GM23248 (cell line): Measurements from ENCODE around the gene DIP2C. TPM values are rescaled to one million over a fixed set of nuclear protein-coding genes. Genes with fewer than 3 reads are reported as not detected.

Experiments
- DNase-seq: peaks from one replicate; pipeline ENCODE4 v3.0.0-alpha.2; 2015
- H2AFZ ChIP-seq: fragments of 200-600 bp; sonication (generic); 2 replicates; pipeline ENCODE4 v1.6.1; 2016; ENCODE audit warnings: antibody characterized with exemption
- H3F3A ChIP-seq: fragments of 200-600 bp; sonication (generic); 2 replicates; pipeline ENCODE4 v1.6.1; 2016; ENCODE audit warnings: mild to moderate bottlenecking, antibody characterized with exemption, mixed run types; ENCODE audit not compliant: insufficient read depth
- H3K27ac ChIP-seq: fragments of 200-600 bp; sonication (generic); 2 replicates; pipeline ENCODE4 v1.5.1; 2016; ENCODE audit warnings: mild to moderate bottlenecking
- H3K27me3 ChIP-seq: fragments of 200-600 bp; sonication (generic); replicated peaks from 2 replicates; pipeline ENCODE4 v1.6.1; 2016; ENCODE audit warnings: mild to moderate bottlenecking; ENCODE audit not compliant: insufficient read depth
- H3K36me3 ChIP-seq: fragments of 200-600 bp; sonication (generic); 2 replicates; pipeline ENCODE4 v1.6.1; 2016; ENCODE audit warnings: low read depth, mild to moderate bottlenecking
- H3K4me1 ChIP-seq: fragments of 200-600 bp; sonication (generic); 2 replicates; pipeline ENCODE4 v1.6.1; 2016; ENCODE audit warnings: mild to moderate bottlenecking; ENCODE audit not compliant: insufficient read depth
- H3K4me2 ChIP-seq: fragments of 200-600 bp; sonication (generic); one replicate; pipeline ENCODE4 v1.6.1; 2016; ENCODE audit warnings: mild to moderate bottlenecking; ENCODE audit not compliant: unreplicated experiment
- H3K4me3 ChIP-seq: fragments of 200-600 bp; sonication (generic); 2 replicates; pipeline ENCODE4 v1.5.1; 2016; ENCODE audit warnings: mild to moderate bottlenecking
- H3K79me2 ChIP-seq: fragments of 200-600 bp; sonication (generic); 2 replicates; pipeline ENCODE4 v1.6.1; 2016; ENCODE audit warnings: mild to moderate bottlenecking; ENCODE audit not compliant: insufficient read depth
- H3K9ac ChIP-seq: fragments of 200-600 bp; sonication (generic); 2 replicates; pipeline ENCODE4 v1.6.1; 2016; ENCODE audit warnings: mild to moderate bottlenecking
- H3K9me2 ChIP-seq: fragments of 200-600 bp; sonication (generic); 2 replicates; pipeline ENCODE4 v1.6.1; 2016; ENCODE audit warnings: mixed run types, mild to moderate bottlenecking, moderate library complexity; ENCODE audit not compliant: insufficient read depth
- H3K9me3 ChIP-seq: fragments of 200-600 bp; sonication (generic); one replicate; pipeline ENCODE4 v1.6.1; 2017; ENCODE audit warnings: low read depth
- H4K20me1 ChIP-seq: fragments of 200-600 bp; sonication (generic); 2 replicates; pipeline ENCODE4 v1.6.0; 2016; ENCODE audit not compliant: insufficient read depth
- EZH2 ChIP-seq: fragments of 200-600 bp; sonication (generic); IDR thresholded peaks from 2 replicates; pipeline ENCODE4 v1.6.1; 2018; ENCODE audit warnings: antibody characterized with exemption, mild to moderate bottlenecking; ENCODE audit not compliant: insufficient read depth, poor library complexity, severe bottlenecking
- EZH2phosphoT487 ChIP-seq: fragments of 200-600 bp; sonication (generic); IDR thresholded peaks from 2 replicates; pipeline ENCODE4 v1.6.1; 2018; ENCODE audit warnings: antibody characterized with exemption, moderate library complexity, mild to moderate bottlenecking, low read depth; ENCODE audit not compliant: insufficient read depth
- WGBS, 2 experiments: methylation state at CpG; one replicate each; pipeline ENCODE4 v1.1.6; 2015 to 2017; ENCODE audit warnings: low lambda C conversion rate in 2 of 2, low coverage in 1 of 2; ENCODE audit errors: missing lambda C conversion rate in 2 of 2; 5-methylcytosine and 5-hydroxymethylcytosine counted together
- in situ Hi-C: fragments of 300-500 bp; cut with MboI; formaldehyde crosslinking; loops from 2 replicates; pipeline ENCODE4 v1.15.0; 2020
- polyA plus RNA-seq: library from polyadenylated mRNA; unstranded; fragments of >200 nt; fragmentation: Nextera tagmentation; extraction: Ambion mirVana; gene quantifications from 2 replicates; pipeline ENCODE4 v1.2.1, GENCODE V29; 2016
- total RNA-seq: library from RNA; depleted of rRNA; stranded (reverse); fragments of >200 nt; shearing (Covaris generic); gene quantifications from 2 replicates; pipeline ENCODE4 v1.2.3, GENCODE V29; 2014

The DIP2C gene
- total and polyA plus RNA-seq, 2 experiments from 2014 or later: 12.0 to 13.1 TPM

- WGBS, 2 experiments: 94 to 98% methylated on average over 7 of the region's 7 CpGs
- Histone ChIP-seq H4K20me1 (no peaks in the 10 kb centered on the region), H3K79me2 (peaks cover 97% of the 10 kb centered on the region)
These were observed 96.5 kb downstream of the DIP2C start for GRCh38 chr10:593016-593415.

DNA sequence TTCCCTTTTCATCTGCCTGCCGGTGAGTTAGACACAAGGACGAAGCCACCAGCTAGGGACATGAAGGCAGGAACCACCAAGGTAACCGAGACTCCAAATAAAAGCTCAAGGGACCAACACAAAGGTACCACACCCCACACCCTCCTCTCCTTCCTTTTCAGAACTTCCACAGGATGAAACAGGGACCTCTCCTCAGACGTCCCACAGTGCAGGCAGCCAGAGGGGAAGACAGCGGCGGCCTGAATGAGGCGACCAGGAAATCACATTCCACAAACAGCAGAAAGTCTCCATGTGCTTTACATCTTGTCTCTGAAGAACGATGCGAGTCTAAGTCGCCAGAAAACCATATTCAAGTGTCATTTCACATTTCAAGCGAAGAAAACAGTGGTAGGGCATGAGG, 97.8 kb downstream of the DIP2C start:
- no peaks in the 10 kb centered on the region for H3K4me1 ChIP-seq
- H3K9ac ChIP-seq: no peak overlapping the region
- H3K27ac ChIP-seq: no peak overlapping the region
- H3K79me2 ChIP-seq: peaks cover 92% of the 10 kb centered on the region
- DNase-seq: no peak
- no peaks in the 10 kb centered on the region for H3K9me2 ChIP-seq
- in situ Hi-C loops: no loop called here
- WGBS, 2 experiments: 83 to 86% methylated on average over 11 of the region's 11 CpGs
- H3K4me2 ChIP-seq: no peak overlapping the region
- H3K9me3 ChIP-seq: no peaks in the 10 kb centered on the region
- TF ChIP-seq EZH2phosphoT487 (no peak), EZH2 (no peak)
- H2AFZ ChIP-seq: no peak overlapping the region
- H3F3A ChIP-seq: no peaks in the 10 kb centered on the region
- H3K36me3 ChIP-seq: no peaks in the 10 kb centered on the region
- no peaks in the 10 kb centered on the region for H4K20me1 ChIP-seq
- no peaks in the 10 kb centered on the region for H3K27me3 ChIP-seq
- no peak overlapping the region for H3K4me3 ChIP-seq

More at GRCh38 chr10:593016-593415, 96.5 kb downstream of the DIP2C start:
- H2AFZ ChIP-seq: no peak overlapping the region
- H3K27me3 ChIP-seq: no peaks in the 10 kb centered on the region
- in situ Hi-C loops: no loop called here
- H3K36me3 ChIP-seq: no peaks in the 10 kb centered on the region
- no peak overlapping the region for H3K4me3 ChIP-seq
- no peak for TF ChIP-seq EZH2phosphoT487
- peaks cover 7% of the 10 kb centered on the region; the same call in 1 of the 2 replicates for H3F3A ChIP-seq
- no peak overlapping the region for H3K27ac ChIP-seq
- no peaks in the 10 kb centered on the region for H3K9me3 ChIP-seq
- H3K9ac ChIP-seq: no peak overlapping the region
- no peak overlapping the region for H3K4me2 ChIP-seq
- no peaks in the 10 kb centered on the region for H3K9me2 ChIP-seq
- DNase-seq: no peak
- H3K4me1 ChIP-seq: peaks cover 6% of the 10 kb centered on the region

DNA sequence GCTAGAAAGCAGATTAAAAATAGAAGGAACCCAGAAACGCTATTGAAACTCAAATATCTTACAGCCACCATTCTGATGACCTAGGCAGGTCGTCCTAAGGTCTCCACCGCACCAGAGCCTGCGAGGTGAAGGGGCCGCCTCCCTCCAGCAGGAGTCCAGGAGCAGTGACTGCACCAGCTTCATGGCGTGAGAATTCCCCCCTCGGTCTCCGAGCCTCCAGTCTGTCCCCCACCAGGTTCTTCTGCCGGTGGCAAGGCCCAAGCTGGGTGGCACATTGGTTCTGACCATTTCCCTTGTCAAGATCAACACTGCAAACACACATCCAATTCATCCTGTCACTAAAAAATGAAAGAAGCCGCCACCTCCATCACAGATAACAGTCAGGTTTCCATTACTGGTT, 98.7 kb downstream of the DIP2C start:
- Histone ChIP-seq H3K36me3 (no peaks in the 10 kb centered on the region), H3K27me3 (no peaks in the 10 kb centered on the region), H3K9me2 (no peaks in the 10 kb centered on the region), H3K9me3 (no peaks in the 10 kb centered on the region), H3K9ac (no peak overlapping the region), H2AFZ (no peak overlapping the region), H3K27ac (no peak overlapping the region), H4K20me1 (no peaks in the 10 kb centered on the region), H3K4me1 (no peaks in the 10 kb centered on the region), H3K4me3 (no peak overlapping the region), H3F3A (no peaks in the 10 kb centered on the region), H3K4me2 (no peak overlapping the region), H3K79me2 (peaks cover 92% of the 10 kb centered on the region)
- WGBS, 2 experiments: 94 to 99% methylated on average over 10 of the region's 10 CpGs
- in situ Hi-C loops: no loop called here
- DNase-seq: no peak
- TF ChIP-seq EZH2phosphoT487 (no peak), EZH2 (no peak)

DNA sequence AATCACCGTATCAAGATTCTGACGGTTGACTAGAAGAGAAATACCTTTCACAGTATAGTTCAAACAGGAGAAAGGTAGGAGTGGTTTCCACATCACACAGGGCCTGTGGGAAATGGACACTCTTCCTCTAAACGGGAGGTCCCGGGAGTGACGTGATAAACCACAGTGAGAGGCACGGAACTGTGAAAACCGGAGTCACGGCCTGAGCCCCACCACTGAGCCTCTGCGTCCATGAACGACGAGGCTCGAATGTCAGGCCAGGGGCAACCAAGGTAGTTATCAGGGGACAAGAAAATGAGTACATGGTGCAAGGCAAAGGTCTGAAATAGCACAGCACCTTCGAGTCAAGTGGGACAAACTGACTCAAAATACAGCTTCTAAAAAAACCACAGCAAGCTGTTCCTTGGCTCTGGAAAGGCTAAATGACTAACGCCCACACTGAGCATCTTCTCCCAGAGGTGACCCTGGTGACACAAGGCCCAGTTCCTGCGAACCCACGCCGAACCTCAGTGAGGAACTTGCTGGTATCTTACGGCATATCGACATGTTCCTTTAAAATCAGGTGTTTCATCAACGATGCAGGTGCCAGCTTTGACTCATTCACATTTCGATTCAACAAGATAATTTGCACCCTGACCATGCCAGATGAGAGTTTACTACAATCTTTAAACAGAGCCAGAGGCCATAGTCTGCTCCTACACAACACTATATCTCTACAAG, 99.3 kb downstream of the DIP2C start:
- Histone ChIP-seq H3K27ac (no peak overlapping the region), H2AFZ (no peak overlapping the region), H3K9me2 (no peaks in the 10 kb centered on the region), H3F3A (no peaks in the 10 kb centered on the region), H3K9ac (no peak overlapping the region), H3K4me2 (no peak overlapping the region), H4K20me1 (no peaks in the 10 kb centered on the region), H3K4me3 (no peak overlapping the region), H3K9me3 (no peaks in the 10 kb centered on the region), H3K79me2 (peaks cover 92% of the 10 kb centered on the region), H3K4me1 (no peaks in the 10 kb centered on the region), H3K36me3 (no peaks in the 10 kb centered on the region), H3K27me3 (no peaks in the 10 kb centered on the region)
- DNase-seq: no peak
- TF ChIP-seq EZH2phosphoT487 (no peak), EZH2 (no peak)
- in situ Hi-C loops: no loop called here
- 87 to 88% methylated on average over 21 of the region's 21 CpGs for WGBS, 2 experiments
